ENCODE results near the gene SLC5A10. TPM values are rescaled to one million over a fixed set of nuclear protein-coding genes. Genes with fewer than 3 reads are reported as not detected.
"Not testable (repeated sequence)": the region's sequence is repeated elsewhere in the genome, so short reads cannot be mapped to it uniquely, and the experiment has no call there.

The SLC5A10 gene
- total RNA-seq, 1 experiment from 2014 or later = not detected

DNA sequence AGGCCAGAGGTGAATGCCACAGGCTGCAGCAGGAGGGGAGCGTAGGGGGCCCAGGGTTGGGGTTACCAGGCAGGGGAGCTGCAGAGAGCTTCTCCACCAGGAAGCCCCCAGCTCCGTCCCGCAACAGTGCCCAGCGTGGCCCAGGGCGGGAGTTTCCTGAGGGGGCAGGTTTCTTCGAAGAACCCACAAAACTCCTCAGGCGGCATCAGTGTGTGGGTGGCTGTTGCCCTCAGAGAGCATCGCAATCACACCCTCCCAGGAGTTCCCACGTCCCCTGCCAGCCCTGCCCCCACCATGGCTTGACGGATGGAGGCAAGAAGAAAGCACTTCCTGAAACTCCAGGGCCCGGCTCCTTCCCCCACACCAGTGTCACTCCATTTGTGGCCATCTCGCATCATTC lies 86.8 kb downstream of the SLC5A10 start:
- POLR2A ChIA-PET; H3K4me1 ChIP-seq (ENCODE audit: control insufficient read depth, insufficient read depth, low read length); H3K36me3 ChIP-seq (ENCODE audit: control insufficient read depth, insufficient read depth, low read length); in situ Hi-C loops (cut with HindIII; ENCODE audit: low pct_unique_long_range_greater_than_20kb, low sequenced_read_pairs); CTCF ChIA-PET; ATAC-seq; H3K27me3 ChIP-seq (ENCODE audit: control insufficient read depth, insufficient read depth, low read length); H3K9me3 ChIP-seq (ENCODE audit: control insufficient read depth, insufficient read depth, low read depth, low read length); BruUV-seq (replicated peaks); DNase-seq (ENCODE audit: low read depth, low spot score); H3K4me3 ChIP-seq (ENCODE audit: low read depth in 2 of 2, low read length in 2 of 2); H3K27ac ChIP-seq (ENCODE audit: low read length); intact Hi-C loops (cut with micrococcal nuclease; ENCODE audit: unreplicated experiment): not testable (repeated sequence)

GRCh38 chr17:19040350-19040749 lies 88.4 kb downstream of the SLC5A10 start:
- POLR2A ChIA-PET; in situ Hi-C loops (cut with HindIII; ENCODE audit: low pct_unique_long_range_greater_than_20kb, low sequenced_read_pairs); H3K9me3 ChIP-seq (ENCODE audit: control insufficient read depth, insufficient read depth, low read depth, low read length); CTCF ChIA-PET; BruUV-seq (replicated peaks); ATAC-seq; H3K36me3 ChIP-seq (ENCODE audit: control insufficient read depth, insufficient read depth, low read length); H3K27me3 ChIP-seq (ENCODE audit: control insufficient read depth, insufficient read depth, low read length); H3K4me3 ChIP-seq (ENCODE audit: low read depth in 2 of 2, low read length in 2 of 2); H3K27ac ChIP-seq (ENCODE audit: low read length); H3K4me1 ChIP-seq (ENCODE audit: control insufficient read depth, insufficient read depth, low read length); DNase-seq (ENCODE audit: low read depth, low spot score); intact Hi-C loops (cut with micrococcal nuclease; ENCODE audit: unreplicated experiment): not testable (repeated sequence)

GRCh38 chr17:19041871-19042270 lies 89.9 kb downstream of the SLC5A10 start:
- BruUV-seq (replicated peaks); H3K4me1 ChIP-seq (ENCODE audit: control insufficient read depth, insufficient read depth, low read length); DNase-seq (ENCODE audit: low read depth, low spot score); in situ Hi-C loops (cut with HindIII; ENCODE audit: low pct_unique_long_range_greater_than_20kb, low sequenced_read_pairs); H3K27me3 ChIP-seq (ENCODE audit: control insufficient read depth, insufficient read depth, low read length); ATAC-seq; H3K4me3 ChIP-seq (ENCODE audit: low read depth in 2 of 2, low read length in 2 of 2); intact Hi-C loops (cut with micrococcal nuclease; ENCODE audit: unreplicated experiment); POLR2A ChIA-PET; H3K9me3 ChIP-seq (ENCODE audit: control insufficient read depth, insufficient read depth, low read depth, low read length); CTCF ChIA-PET; H3K36me3 ChIP-seq (ENCODE audit: control insufficient read depth, insufficient read depth, low read length); H3K27ac ChIP-seq (ENCODE audit: low read length): not testable (repeated sequence)

- DNase-seq (ENCODE audit: low read depth, low spot score); ATAC-seq; H3K27me3 ChIP-seq (ENCODE audit: control insufficient read depth, insufficient read depth, low read length); BruUV-seq (replicated peaks); H3K4me1 ChIP-seq (ENCODE audit: control insufficient read depth, insufficient read depth, low read length); in situ Hi-C loops (cut with HindIII; ENCODE audit: low pct_unique_long_range_greater_than_20kb, low sequenced_read_pairs); H3K4me3 ChIP-seq (ENCODE audit: low read depth in 2 of 2, low read length in 2 of 2); POLR2A ChIA-PET; CTCF ChIA-PET; H3K36me3 ChIP-seq (ENCODE audit: control insufficient read depth, insufficient read depth, low read length); H3K27ac ChIP-seq (ENCODE audit: low read length); intact Hi-C loops (cut with micrococcal nuclease; ENCODE audit: unreplicated experiment); H3K9me3 ChIP-seq (ENCODE audit: control insufficient read depth, insufficient read depth, low read depth, low read length): not testable (repeated sequence)
Measured at GRCh38 chr17:19042369-19042768, 90.4 kb downstream of the SLC5A10 start.

DNA sequence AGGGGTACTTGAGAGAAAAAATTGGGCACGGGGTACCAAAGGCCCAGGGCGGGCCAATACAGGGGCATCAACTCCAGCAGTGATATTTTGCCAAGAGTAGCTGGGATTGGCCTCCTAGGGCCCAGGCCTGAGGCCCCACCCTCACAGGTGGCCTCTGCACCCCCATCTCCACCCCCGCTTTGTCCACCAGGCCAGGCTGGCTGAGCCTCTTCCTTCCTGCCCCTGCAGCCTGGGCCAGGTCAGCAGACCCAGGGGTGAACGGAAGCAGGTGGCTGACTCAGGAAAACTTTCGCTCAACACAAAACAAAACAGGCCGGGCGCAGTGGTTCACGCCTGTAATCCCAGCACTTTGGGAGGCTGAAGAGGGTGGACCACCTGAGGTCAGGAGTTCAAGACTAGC lies 91.1 kb downstream of the SLC5A10 start:
- BruUV-seq (replicated peaks); POLR2A ChIA-PET; H3K27me3 ChIP-seq (ENCODE audit: control insufficient read depth, insufficient read depth, low read length); H3K4me1 ChIP-seq (ENCODE audit: control insufficient read depth, insufficient read depth, low read length); in situ Hi-C loops (cut with HindIII; ENCODE audit: low pct_unique_long_range_greater_than_20kb, low sequenced_read_pairs); CTCF ChIA-PET; ATAC-seq; intact Hi-C loops (cut with micrococcal nuclease; ENCODE audit: unreplicated experiment); H3K27ac ChIP-seq (ENCODE audit: low read length); H3K36me3 ChIP-seq (ENCODE audit: control insufficient read depth, insufficient read depth, low read length); DNase-seq (ENCODE audit: low read depth, low spot score); H3K9me3 ChIP-seq (ENCODE audit: control insufficient read depth, insufficient read depth, low read depth, low read length); H3K4me3 ChIP-seq (ENCODE audit: low read depth in 2 of 2, low read length in 2 of 2): not testable (repeated sequence)

DNA sequence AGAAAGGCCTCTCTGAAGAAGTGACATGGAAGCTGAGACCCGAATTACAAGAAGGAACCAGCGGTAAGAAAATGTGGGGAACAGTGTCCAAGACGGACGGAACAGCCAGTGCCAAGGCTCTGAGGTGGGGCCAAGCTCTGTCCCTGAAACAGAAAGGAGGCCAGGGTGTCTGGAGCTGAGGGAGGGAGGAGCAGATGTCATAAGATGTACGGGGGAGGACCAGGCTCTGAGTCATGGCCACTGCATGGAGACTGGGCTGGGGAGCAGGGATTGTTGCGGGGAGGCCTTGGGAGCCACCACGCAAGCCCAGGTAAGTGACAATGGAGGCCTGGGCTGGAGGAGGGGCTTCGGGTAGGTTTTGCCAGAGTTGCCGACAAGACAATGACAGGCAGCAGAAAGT lies 92.7 kb downstream of the SLC5A10 start:
- intact Hi-C loops (cut with micrococcal nuclease; ENCODE audit: unreplicated experiment); H3K4me3 ChIP-seq (ENCODE audit: low read depth in 2 of 2, low read length in 2 of 2); POLR2A ChIA-PET; CTCF ChIA-PET; H3K27ac ChIP-seq (ENCODE audit: low read length); in situ Hi-C loops (cut with HindIII; ENCODE audit: low pct_unique_long_range_greater_than_20kb, low sequenced_read_pairs); H3K4me1 ChIP-seq (ENCODE audit: control insufficient read depth, insufficient read depth, low read length); ATAC-seq; DNase-seq (ENCODE audit: low read depth, low spot score); BruUV-seq (replicated peaks); H3K9me3 ChIP-seq (ENCODE audit: control insufficient read depth, insufficient read depth, low read depth, low read length); H3K36me3 ChIP-seq (ENCODE audit: control insufficient read depth, insufficient read depth, low read length); H3K27me3 ChIP-seq (ENCODE audit: control insufficient read depth, insufficient read depth, low read length): not testable (repeated sequence)

DNA sequence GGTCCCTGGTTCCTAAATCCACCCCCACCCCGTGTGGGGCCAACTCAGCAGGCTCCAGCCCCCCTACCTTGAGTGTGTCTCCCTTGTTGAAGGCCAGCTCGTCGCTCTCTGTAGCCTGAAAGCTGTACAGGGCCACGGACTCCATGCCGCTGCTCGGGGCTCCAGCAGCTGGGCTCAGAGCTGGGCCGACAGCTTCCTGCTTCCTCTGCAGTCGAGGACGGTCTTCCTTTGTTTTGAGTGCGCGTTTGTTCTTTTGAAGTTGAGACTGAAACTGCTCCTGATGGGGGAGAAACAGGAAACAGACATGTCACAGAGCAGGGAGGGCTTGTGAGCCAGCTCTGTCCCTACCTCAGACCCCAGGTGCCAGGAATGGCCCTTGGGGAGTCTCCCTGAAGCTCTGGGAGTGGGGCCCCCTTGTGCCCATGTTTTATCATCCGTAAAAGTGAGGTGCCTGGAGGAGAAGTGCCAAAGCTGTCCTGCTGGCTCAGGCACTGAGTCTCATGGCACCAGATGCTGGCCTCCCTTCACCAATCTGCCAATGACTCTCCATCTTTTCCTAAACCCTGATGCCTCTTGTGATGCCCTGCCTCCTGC lies 94.9 kb downstream of the SLC5A10 start, which contains the start of gene GRAP:
Gene GRAP (minus strand): TSS at position 176 of the 594 bp plus-strand sequence. CDS start 31 bp downstream, at position 145.
- H3K27ac ChIP-seq (ENCODE audit: low read length); DNase-seq (ENCODE audit: low read depth, low spot score); CTCF ChIA-PET; H3K4me1 ChIP-seq (ENCODE audit: control insufficient read depth, insufficient read depth, low read length); H3K9me3 ChIP-seq (ENCODE audit: control insufficient read depth, insufficient read depth, low read depth, low read length); intact Hi-C loops (cut with micrococcal nuclease; ENCODE audit: unreplicated experiment); H3K36me3 ChIP-seq (ENCODE audit: control insufficient read depth, insufficient read depth, low read length); H3K27me3 ChIP-seq (ENCODE audit: control insufficient read depth, insufficient read depth, low read length); POLR2A ChIA-PET; in situ Hi-C loops (cut with HindIII; ENCODE audit: low pct_unique_long_range_greater_than_20kb, low sequenced_read_pairs); H3K4me3 ChIP-seq (ENCODE audit: low read depth in 2 of 2, low read length in 2 of 2); BruUV-seq (replicated peaks): not testable (repeated sequence)
- peak; percentile 34; the same call in 1 of the 2 replicates for ATAC-seq

DNA sequence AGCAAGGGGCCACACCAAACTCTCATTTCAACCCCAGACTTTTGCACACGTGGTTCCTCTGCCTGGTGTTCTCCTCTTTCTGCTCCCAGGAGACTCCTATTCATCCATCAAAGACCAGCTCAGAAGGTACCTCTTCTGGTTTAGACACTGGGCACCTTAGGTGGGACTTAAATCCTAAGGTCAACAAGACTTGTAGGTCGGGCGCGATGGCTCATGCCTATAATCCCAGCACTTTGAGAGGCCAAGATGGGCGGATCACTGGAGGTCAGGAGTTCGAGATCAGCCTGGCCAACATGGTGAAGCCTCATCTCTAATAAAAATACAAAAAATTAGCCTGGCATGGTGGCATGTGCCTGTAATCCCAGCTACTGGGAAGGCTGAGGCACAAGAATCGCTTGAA lies 95.5 kb downstream of the SLC5A10 start:
- H3K36me3 ChIP-seq (ENCODE audit: control insufficient read depth, insufficient read depth, low read length); POLR2A ChIA-PET; intact Hi-C loops (cut with micrococcal nuclease; ENCODE audit: unreplicated experiment); H3K27ac ChIP-seq (ENCODE audit: low read length); H3K4me1 ChIP-seq (ENCODE audit: control insufficient read depth, insufficient read depth, low read length); ATAC-seq; BruUV-seq (replicated peaks); in situ Hi-C loops (cut with HindIII; ENCODE audit: low pct_unique_long_range_greater_than_20kb, low sequenced_read_pairs); H3K4me3 ChIP-seq (ENCODE audit: low read depth in 2 of 2, low read length in 2 of 2); DNase-seq (ENCODE audit: low read depth, low spot score); H3K9me3 ChIP-seq (ENCODE audit: control insufficient read depth, insufficient read depth, low read depth, low read length); CTCF ChIA-PET; H3K27me3 ChIP-seq (ENCODE audit: control insufficient read depth, insufficient read depth, low read length): not testable (repeated sequence)

All from Panc1 (cell line).